HG03442 (cell line): ENCODE measurements around the gene ELFN2.

Experiments used
- ATAC-seq: cut with Tn5 transposase; IDR thresholded peaks from one replicate; pipeline ENCODE4 v1.9.1; 2021; ENCODE audit warnings: mild to moderate bottlenecking, moderate library complexity; ENCODE audit not compliant: unreplicated experiment

Gene ELFN2

GRCh38 chr22:37324340-37325038, 102.8 kb downstream of the ELFN2 start:
- no peak for ATAC-seq

GRCh38 chr22:37320726-37321677, 106.3 kb downstream of the ELFN2 start:
- ATAC-seq = no peak

- no peak for ATAC-seq
These were observed 107.8 kb downstream of the ELFN2 start for GRCh38 chr22:37319469-37319868.

DNA sequence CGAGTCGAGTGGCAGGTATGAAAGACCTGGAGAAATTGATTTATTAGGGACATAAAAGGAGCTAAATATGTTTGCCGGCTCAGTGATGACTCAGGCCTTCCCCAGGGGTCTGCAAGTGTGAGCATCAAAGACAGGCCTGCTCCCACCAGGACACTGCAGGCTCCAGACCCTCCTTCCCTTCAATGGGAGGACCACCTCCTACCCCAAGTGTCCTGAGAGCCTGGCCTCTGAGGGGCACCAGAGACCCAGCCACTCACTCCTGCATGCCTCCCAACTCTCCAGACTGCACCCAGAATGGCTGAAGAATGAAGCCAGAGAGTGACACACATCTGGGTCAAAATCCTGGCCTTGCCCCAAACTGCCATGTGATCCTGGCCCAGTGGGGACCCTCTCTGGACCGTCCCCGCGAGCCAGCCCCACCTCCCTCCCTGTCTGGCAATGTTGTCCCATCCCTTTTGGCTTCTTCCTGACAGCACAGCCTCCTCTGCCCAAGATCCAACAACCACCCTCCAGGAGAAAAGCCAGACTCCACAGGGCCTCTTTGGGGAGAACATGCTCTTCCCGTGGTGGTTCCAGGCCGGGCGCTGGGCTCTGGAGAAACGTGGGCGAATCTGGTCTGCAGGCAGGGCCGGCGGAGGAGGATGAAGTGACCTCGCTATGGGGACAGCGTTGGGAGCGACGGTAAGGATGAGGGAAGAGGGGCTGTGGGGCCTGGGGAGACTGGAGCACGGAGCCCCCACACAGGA, 108.7 kb downstream of the ELFN2 start:
- no peak for ATAC-seq
